GM19467 (cell line): ENCODE measurements around the gene SLC29A4.
"Not testable (repeated sequence)": the region's sequence is repeated elsewhere in the genome, so short reads cannot be mapped to it uniquely, and the experiment has no call there.

Source experiments
- ATAC-seq: cut with Tn5 transposase; IDR thresholded peaks from one replicate; pipeline ENCODE4 v1.9.1; 2021; ENCODE audit warnings: mild to moderate bottlenecking, moderate library complexity; ENCODE audit not compliant: unreplicated experiment

The SLC29A4 gene

GRCh38 chr7:5320802-5321396, 38.2 kb downstream of the SLC29A4 start:
- ATAC-seq = no peak

- ATAC-seq = no peak
These were observed 40.1 kb downstream of the SLC29A4 start for GRCh38 chr7:5322621-5323410.

- ATAC-seq = not testable (repeated sequence)
These were observed 41.3 kb downstream of the SLC29A4 start for GRCh38 chr7:5323800-5324781.

GRCh38 chr7:5324961-5325360, 42.2 kb downstream of the SLC29A4 start:
- no peak for ATAC-seq

GRCh38 chr7:5330288-5330687, 47.5 kb downstream of the SLC29A4 start:
- no peak for ATAC-seq

GRCh38 chr7:5332579-5332978, 49.8 kb downstream of the SLC29A4 start:
- no peak for ATAC-seq

- no peak for ATAC-seq
These were observed 50.6 kb downstream of the SLC29A4 start for GRCh38 chr7:5333121-5334045.

GRCh38 chr7:5334671-5335070, 51.9 kb downstream of the SLC29A4 start:
- no peak for ATAC-seq

GRCh38 chr7:5337047-5337446, 54.3 kb downstream of the SLC29A4 start:
- ATAC-seq = no peak

GRCh38 chr7:5339955-5340354, 57.2 kb downstream of the SLC29A4 start:
- ATAC-seq = no peak

GRCh38 chr7:5342631-5343030, 59.9 kb downstream of the SLC29A4 start:
- no peak for ATAC-seq

- ATAC-seq = no peak
These were observed 61.1 kb downstream of the SLC29A4 start for GRCh38 chr7:5343884-5344283.

- no peak for ATAC-seq
These were observed 61.6 kb downstream of the SLC29A4 start for GRCh38 chr7:5344342-5344741.

- no peak for ATAC-seq
These were observed 62.4 kb downstream of the SLC29A4 start for GRCh38 chr7:5345171-5345570.

GRCh38 chr7:5345671-5346070, 62.9 kb downstream of the SLC29A4 start:
- no peak for ATAC-seq

GRCh38 chr7:5348134-5349004, 65.6 kb downstream of the SLC29A4 start:
- no peak for ATAC-seq

- no peak for ATAC-seq
These were observed 66.2 kb downstream of the SLC29A4 start for GRCh38 chr7:5349005-5349380.

GRCh38 chr7:5349437-5350173, 66.9 kb downstream of the SLC29A4 start:
- ATAC-seq = no peak

- no peak for ATAC-seq
These were observed 67.4 kb downstream of the SLC29A4 start for GRCh38 chr7:5350174-5350463.
